Gastrocnemius medialis (tissue), 4 donors: ENCODE data around the gene CRIP3.

Source experiments
- CTCF ChIP-seq, 5 experiments: fragments of 450-650 bp in 3 of 5; fragments of 200-600 bp in 2 of 5; sonication (generic) in 2 of 5; IDR thresholded peaks in 4 of 5; conservative IDR thresholded peaks in 1 of 5; 1 replicate in 4 of 5; 2 replicates in 1 of 5; pipeline ENCODE4 v1.5.1; 2016 to 2019; ENCODE audit warnings: antibody characterized with exemption in 5 of 5, mild to moderate bottlenecking in 3 of 5, moderate library complexity in 3 of 5
- POLR2A ChIP-seq, 2 donors: fragments of 450-650 bp; IDR thresholded peaks; one replicate each; pipeline ENCODE4 v1.6.1; 2017; ENCODE audit warnings: antibody characterized with exemption in 2 of 2, mild to moderate bottlenecking in 2 of 2, moderate library complexity in 2 of 2

- TF ChIP-seq CTCF (IDR thresholded peaks at IDR 0.05 in 4 of 5, conservative IDR thresholded peaks at IDR 0.05 in 1 of 5): no peak
- TF ChIP-seq POLR2A (IDR thresholded peaks at IDR 0.05): no peak
Measured at GRCh38 chr6:43256670-43257366, 51.8 kb downstream of the CRIP3 start.
